IMR-90 (cell line): ENCODE data around the gene PAK1IP1. TPM values are rescaled to one million over a fixed set of nuclear protein-coding genes. Genes with fewer than 3 reads are reported as not detected.

ENCODE experiments used
- ATAC-seq: fragments of 200-7000 bp; cut with Tn5 transposase; 2 replicates; pipeline ENCODE4 v1.9.1; 2020; ENCODE audit warnings: low read depth, mild to moderate bottlenecking, moderate library complexity
- BruUV-seq: library from RNA; stranded (reverse); fragments of 400-500 nt; replicated peaks from 2 replicates; lab custom pipeline; 2021; lab: Mats Ljungman, UMichigan
- CTCF ChIA-PET: fragments of 300-600 bp; formaldehyde crosslinking; extraction: SDS; loops from one replicate; lab custom pipeline; 2021; ENCODE audit warnings: antibody characterized with exemption; lab: Yijun Ruan, JAX
- POLR2A ChIA-PET: fragments of 300-600 bp; sonication (Branson Sonifier 250); formaldehyde crosslinking; loops from one replicate; lab custom pipeline; 2022; ENCODE audit warnings: antibody characterized with exemption; ENCODE audit not compliant: unreplicated experiment; lab: Charles Lee
- DNase-seq: peaks from one replicate; pipeline ENCODE4 v3.0.0; 2013
- H2AFZ ChIP-seq: replicated peaks from 2 replicates; pipeline ENCODE3; 2013; ENCODE audit warnings: low read length, mild to moderate bottlenecking; ENCODE audit not compliant: poor library complexity
- H2AK5ac ChIP-seq: 2 replicates; pipeline ENCODE4 v1.6.1; 2013; ENCODE audit warnings: low read depth, low read length, inconsistent platforms
- H2AK9ac ChIP-seq: replicated peaks from 2 replicates; pipeline ENCODE3; 2013; ENCODE audit warnings: mild to moderate bottlenecking, low read depth, low read length, moderate library complexity; ENCODE audit not compliant: poor library complexity
- H2BK120ac ChIP-seq: 2 replicates; pipeline ENCODE4 v1.6.1; 2013; ENCODE audit warnings: low read depth, low read length, inconsistent platforms
- H2BK15ac ChIP-seq: 3 replicates; pipeline ENCODE4 v1.6.1; 2013; ENCODE audit warnings: low read depth, low read length, inconsistent platforms
- H2BK20ac ChIP-seq: 2 replicates; pipeline ENCODE4 v1.6.1; 2013; ENCODE audit warnings: low read depth, mild to moderate bottlenecking, inconsistent platforms, low read length, moderate library complexity
- H2BK5ac ChIP-seq: 2 replicates; pipeline ENCODE4 v1.6.1; 2013; ENCODE audit warnings: mild to moderate bottlenecking, low read depth, low read length, inconsistent platforms; ENCODE audit not compliant: poor library complexity, severe bottlenecking
- H3K14ac ChIP-seq: replicated peaks from 2 replicates; pipeline ENCODE4 v1.6.1; 2013; ENCODE audit warnings: low read depth, low read length, inconsistent platforms
- H3K18ac ChIP-seq: 2 replicates; pipeline ENCODE4 v1.6.1; 2013; ENCODE audit warnings: low read depth, low read length, control low read depth
- H3K23ac ChIP-seq: 2 replicates; pipeline ENCODE4 v1.6.1; 2013; ENCODE audit warnings: low read depth, low read length, inconsistent platforms
- H3K27ac ChIP-seq: 2 replicates; pipeline ENCODE4 v1.5.1; 2013; ENCODE audit warnings: mild to moderate bottlenecking, control low read depth, low read length; ENCODE audit not compliant: insufficient read depth
- H3K27me3 ChIP-seq: 2 replicates; pipeline ENCODE4 v1.6.1; 2013; ENCODE audit warnings: low read length; ENCODE audit not compliant: control insufficient read depth, insufficient read depth
- H3K36me3 ChIP-seq: 2 replicates; pipeline ENCODE4 v1.6.1; 2013; ENCODE audit warnings: low read length, mixed read lengths; ENCODE audit not compliant: control insufficient read depth, insufficient read depth
- H3K4ac ChIP-seq: 2 replicates; pipeline ENCODE4 v1.6.1; 2013; ENCODE audit warnings: low read depth, low read length, inconsistent platforms
- H3K4me1 ChIP-seq: 2 replicates; pipeline ENCODE4 v1.6.1; 2013; ENCODE audit warnings: low read length, mixed read lengths; ENCODE audit not compliant: control insufficient read depth, insufficient read depth
- H3K4me2 ChIP-seq: 2 replicates; pipeline ENCODE4 v1.6.1; 2013; ENCODE audit warnings: low read depth, mild to moderate bottlenecking, control low read depth, low read length, moderate library complexity
- H3K4me3 ChIP-seq: 2 replicates; pipeline ENCODE4 v1.5.1; 2013; ENCODE audit warnings: low read depth, mild to moderate bottlenecking, control low read depth, low read length, moderate library complexity; ENCODE audit not compliant: insufficient read depth
- H3K56ac ChIP-seq: 2 replicates; pipeline ENCODE4 v1.6.1; 2013; ENCODE audit warnings: low read length, inconsistent platforms; ENCODE audit not compliant: insufficient read depth; ENCODE audit errors: extremely low read depth
- H3K79me1 ChIP-seq, 2 experiments: 2 replicates each; pipeline ENCODE4 v1.6.1; 2013; ENCODE audit warnings: low read length in 2 of 2, inconsistent platforms in 1 of 2, low read depth in 1 of 2
- H3K9ac ChIP-seq: 2 replicates; pipeline ENCODE4 v1.6.1; 2013; ENCODE audit warnings: low read depth, low read length, control low read depth
- H3K9me1 ChIP-seq: 2 replicates; pipeline ENCODE4 v1.6.1; 2013; ENCODE audit warnings: low read length, inconsistent platforms; ENCODE audit not compliant: insufficient read depth
- H3K9me3 ChIP-seq: 2 replicates; pipeline ENCODE4 v1.6.1; 2013; ENCODE audit warnings: low read length; ENCODE audit not compliant: control insufficient read depth, insufficient read depth
- H4K20me1 ChIP-seq: 2 replicates; pipeline ENCODE4 v1.6.1; 2013; ENCODE audit warnings: low read length, inconsistent platforms; ENCODE audit not compliant: insufficient read depth
- H4K5ac ChIP-seq: 2 replicates; pipeline ENCODE4 v1.6.1; 2013; ENCODE audit warnings: mild to moderate bottlenecking, low read depth, low read length, control low read depth
- H4K8ac ChIP-seq, 2 experiments: 2 replicates each; pipeline ENCODE4 v1.6.1; 2013; ENCODE audit warnings: low read depth in 2 of 2, low read length in 2 of 2, control low read depth in 1 of 2, inconsistent platforms in 1 of 2
- H4K91ac ChIP-seq: 2 replicates; pipeline ENCODE4 v1.6.1; 2013; ENCODE audit warnings: low read depth, low read length, inconsistent platforms; ENCODE audit not compliant: insufficient read depth
- BHLHE40 ChIP-seq: fragments of 150-350 bp; IDR thresholded peaks from 2 replicates; pipeline ENCODE4 v1.6.1; 2016; ENCODE audit warnings: mild to moderate bottlenecking, low read depth, low read length
- CEBPB ChIP-seq: IDR thresholded peaks from 2 replicates; pipeline ENCODE4 v1.6.1; 2012; ENCODE audit warnings: low read depth, low read length, improper control_type of control experiment
- CHD1 ChIP-seq: IDR thresholded peaks from 2 replicates; pipeline ENCODE4 v1.6.1; 2012; ENCODE audit warnings: low read depth, low read length, improper control_type of control experiment
- FOS ChIP-seq: fragments of 150-350 bp; IDR thresholded peaks from 2 replicates; pipeline ENCODE4 v1.6.1; 2016; ENCODE audit warnings: low read depth, low read length
- MAZ ChIP-seq: IDR thresholded peaks from 2 replicates; pipeline ENCODE4 v1.6.1; 2012; ENCODE audit warnings: low read depth, mild to moderate bottlenecking, low read length, improper control_type of control experiment, moderate library complexity, borderline replicate concordance
- NFE2L2 ChIP-seq: fragments of 150-350 bp; IDR thresholded peaks from 2 replicates; pipeline ENCODE4 v1.6.1; 2016; ENCODE audit warnings: low read depth, mild to moderate bottlenecking, low read length
- POLR2A ChIP-seq: IDR thresholded peaks from 2 replicates; pipeline ENCODE4 v1.6.1; 2012; ENCODE audit warnings: mild to moderate bottlenecking, low read depth, low read length
- RAD21 ChIP-seq: IDR thresholded peaks from 2 replicates; pipeline ENCODE4 v1.6.1; 2012; ENCODE audit warnings: low read length, improper control_type of control experiment
- SMC3 ChIP-seq: fragments of 150-350 bp; IDR thresholded peaks from 2 replicates; pipeline ENCODE4 v1.6.1; 2016; ENCODE audit warnings: low read depth, mild to moderate bottlenecking, antibody characterized with exemption, low read length, moderate library complexity
- WGBS, 2 experiments: methylation state at CpG; one replicate each; pipeline versions ENCODE4 v1.1.5 to v1.1.7; 2013; ENCODE audit warnings: missing lambda C conversion rate in 2 of 2; ENCODE audit not compliant: insufficient read length in 1 of 2; ENCODE audit errors: extremely low coverage in 2 of 2; 5-methylcytosine and 5-hydroxymethylcytosine counted together
- dilution Hi-C: fragments of 300-500 bp; cut with HindIII; formaldehyde crosslinking; loops from one replicate; pipeline ENCODE4 v1.14.3; 2018; ENCODE audit warnings: low sequenced_read_pairs; ENCODE audit not compliant: unreplicated experiment
- in situ Hi-C: fragments of 300-500 bp; cut with MboI; formaldehyde crosslinking; loops from 3 replicates; pipeline ENCODE4 v1.14.3; 2019; ENCODE audit warnings: low sequenced_read_pairs, inconsistent platforms, mixed read lengths
- intact Hi-C: fragments of 100-400 bp; cut with micrococcal nuclease; formaldehyde crosslinking; loops from 2 replicates; pipeline ENCODE4 v1.10.0; 2022
- polyA plus RNA-seq, 3 experiments: library from polyadenylated mRNA; depleted of rRNA; stranded (reverse); fragments of >200 nt; gene quantifications; 2 replicates each; pipeline ENCODE4 v1.2.3, GENCODE V29; 2012; ENCODE audit warnings: low replicate concordance in 1 of 3
- total RNA-seq: library from RNA; depleted of rRNA; stranded (reverse); fragments of >200 nt; gene quantifications from 2 replicates; pipeline ENCODE4 v1.2.3, GENCODE V29; 2012
- TF ChIP-seq, protein P1 (sequence below): fragments of 150-350 bp; IDR thresholded peaks from 2 replicates; pipeline ENCODE4 v1.6.1; 2016; ENCODE audit warnings: low read depth, mild to moderate bottlenecking, low read length, moderate library complexity, borderline replicate concordance
- TF ChIP-seq, protein P2 (sequence below): conservative IDR thresholded peaks from 2 replicates; pipeline ENCODE4 v1.5.1; 2012; ENCODE audit warnings: mild to moderate bottlenecking, low read depth, low read length, improper control_type of control experiment
- TF ChIP-seq, protein P3 (sequence below): fragments of 150-350 bp; IDR thresholded peaks from 2 replicates; pipeline ENCODE4 v1.6.1; 2017; ENCODE audit warnings: mild to moderate bottlenecking, antibody characterized with exemption, low read length, low read depth

Gene PAK1IP1
- total and polyA plus RNA-seq, 2 of the 4 experiments (the other 2 are of a cell fraction), result 16.9 to 22.9 TPM

DNA sequence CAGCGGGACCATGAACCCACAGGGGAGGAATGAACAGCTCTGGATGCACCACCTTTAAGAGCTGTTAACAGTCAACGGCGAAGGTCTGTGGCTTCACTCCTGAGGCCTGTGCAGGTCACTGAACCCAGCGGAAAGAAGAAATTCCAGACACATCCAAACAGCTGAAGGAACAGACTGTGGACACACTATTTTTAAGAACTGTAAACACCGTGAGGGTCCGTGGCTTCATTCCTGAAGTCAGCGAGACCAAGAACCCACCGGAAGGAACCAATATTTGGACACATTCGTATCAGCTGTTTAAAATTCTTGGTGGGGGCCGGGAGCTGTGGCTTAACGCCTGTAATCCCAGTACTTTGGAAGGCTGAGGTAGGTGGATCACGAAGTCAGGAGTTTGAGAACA, 47.5 kb downstream of the PAK1IP1 start:
- Histone ChIP-seq H3K4ac (no peak overlapping the region), H3K4me3 (no peak overlapping the region), H2BK20ac (no peak overlapping the region), H3K36me3 (peaks cover 8% of the 10 kb centered on the region; the same call in 1 of the 2 replicates), H3K27me3 (no peaks in the 10 kb centered on the region), H4K20me1 (no peaks in the 10 kb centered on the region), H2AK9ac (no peak overlapping the region), H3K4me2 (no peak overlapping the region), H3K18ac (no peak overlapping the region), H3K14ac (no peak overlapping the region), H3K27ac (no peak overlapping the region), H2AK5ac (no peak overlapping the region), H3K4me1 (no peaks in the 10 kb centered on the region), H4K91ac (no peak overlapping the region), H3K56ac (no peak overlapping the region), H3K23ac (no peak overlapping the region), H2BK120ac (no peak overlapping the region), H3K9me3 (no peaks in the 10 kb centered on the region), H3K9ac (no peak overlapping the region), H3K9me1 (no peaks in the 10 kb centered on the region; the same call in 1 of the 2 replicates), H3K79me1 (peaks cover 4 to 9% of the 10 kb centered on the region in 2 experiments; a peak in 2 of 4 replicates), H2BK15ac (no peak overlapping the region), H2AFZ (no peak overlapping the region), H4K5ac (no peak overlapping the region), H2BK5ac (no peak overlapping the region), H4K8ac (no peak overlapping the region)
- 100% methylated on average over 8 of the region's 12 CpGs; no CpG with 5 or more reads in 1 of the 2 experiments for WGBS, 2 experiments
- TF ChIP-seq CHD1, result no peak
- no peak for TF ChIP-seq FOS
- no peak for TF ChIP-seq BHLHE40
- TF ChIP-seq MAZ, result no peak
- TF ChIP-seq, protein P1, sequence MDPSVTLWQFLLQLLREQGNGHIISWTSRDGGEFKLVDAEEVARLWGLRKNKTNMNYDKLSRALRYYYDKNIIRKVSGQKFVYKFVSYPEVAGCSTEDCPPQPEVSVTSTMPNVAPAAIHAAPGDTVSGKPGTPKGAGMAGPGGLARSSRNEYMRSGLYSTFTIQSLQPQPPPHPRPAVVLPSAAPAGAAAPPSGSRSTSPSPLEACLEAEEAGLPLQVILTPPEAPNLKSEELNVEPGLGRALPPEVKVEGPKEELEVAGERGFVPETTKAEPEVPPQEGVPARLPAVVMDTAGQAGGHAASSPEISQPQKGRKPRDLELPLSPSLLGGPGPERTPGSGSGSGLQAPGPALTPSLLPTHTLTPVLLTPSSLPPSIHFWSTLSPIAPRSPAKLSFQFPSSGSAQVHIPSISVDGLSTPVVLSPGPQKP, result no peak
- TF ChIP-seq RAD21, result no peak
- TF ChIP-seq, protein P2, sequence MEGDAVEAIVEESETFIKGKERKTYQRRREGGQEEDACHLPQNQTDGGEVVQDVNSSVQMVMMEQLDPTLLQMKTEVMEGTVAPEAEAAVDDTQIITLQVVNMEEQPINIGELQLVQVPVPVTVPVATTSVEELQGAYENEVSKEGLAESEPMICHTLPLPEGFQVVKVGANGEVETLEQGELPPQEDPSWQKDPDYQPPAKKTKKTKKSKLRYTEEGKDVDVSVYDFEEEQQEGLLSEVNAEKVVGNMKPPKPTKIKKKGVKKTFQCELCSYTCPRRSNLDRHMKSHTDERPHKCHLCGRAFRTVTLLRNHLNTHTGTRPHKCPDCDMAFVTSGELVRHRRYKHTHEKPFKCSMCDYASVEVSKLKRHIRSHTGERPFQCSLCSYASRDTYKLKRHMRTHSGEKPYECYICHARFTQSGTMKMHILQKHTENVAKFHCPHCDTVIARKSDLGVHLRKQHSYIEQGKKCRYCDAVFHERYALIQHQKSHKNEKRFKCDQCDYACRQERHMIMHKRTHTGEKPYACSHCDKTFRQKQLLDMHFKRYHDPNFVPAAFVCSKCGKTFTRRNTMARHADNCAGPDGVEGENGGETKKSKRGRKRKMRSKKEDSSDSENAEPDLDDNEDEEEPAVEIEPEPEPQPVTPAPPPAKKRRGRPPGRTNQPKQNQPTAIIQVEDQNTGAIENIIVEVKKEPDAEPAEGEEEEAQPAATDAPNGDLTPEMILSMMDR, result no peak
- TF ChIP-seq, protein P3, sequence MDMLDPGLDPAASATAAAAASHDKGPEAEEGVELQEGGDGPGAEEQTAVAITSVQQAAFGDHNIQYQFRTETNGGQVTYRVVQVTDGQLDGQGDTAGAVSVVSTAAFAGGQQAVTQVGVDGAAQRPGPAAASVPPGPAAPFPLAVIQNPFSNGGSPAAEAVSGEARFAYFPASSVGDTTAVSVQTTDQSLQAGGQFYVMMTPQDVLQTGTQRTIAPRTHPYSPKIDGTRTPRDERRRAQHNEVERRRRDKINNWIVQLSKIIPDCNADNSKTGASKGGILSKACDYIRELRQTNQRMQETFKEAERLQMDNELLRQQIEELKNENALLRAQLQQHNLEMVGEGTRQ, result no peak
- TF ChIP-seq POLR2A, result no peak
- TF ChIP-seq SMC3, result no peak
- TF ChIP-seq NFE2L2, result no peak
- TF ChIP-seq CEBPB, result no peak
- dilution Hi-C loops (no loop called here), intact Hi-C loops (no loop called here), in situ Hi-C loops (loop anchor here (25.0 kb wide), 1 partner anchor 1255 kb away; no protein-coding TSS in a partner anchor)
- DNase-seq (no peak), ATAC-seq (no peak)
- CTCF ChIA-PET, result no interaction called here
- BruUV-seq, result no TSS peak
- POLR2A ChIA-PET, result no interaction called here
